ENCODE results near the gene MYLK2.

MYLK2 gene

GRCh38 chr20:31819083-31819784 is at the start of gene MYLK2:
TSS of gene MYLK2 (plus strand) at chr20:31819356. CDS start at chr20:31819581, 225 bp downstream.
- TF ChIP-seq, protein P1, sequence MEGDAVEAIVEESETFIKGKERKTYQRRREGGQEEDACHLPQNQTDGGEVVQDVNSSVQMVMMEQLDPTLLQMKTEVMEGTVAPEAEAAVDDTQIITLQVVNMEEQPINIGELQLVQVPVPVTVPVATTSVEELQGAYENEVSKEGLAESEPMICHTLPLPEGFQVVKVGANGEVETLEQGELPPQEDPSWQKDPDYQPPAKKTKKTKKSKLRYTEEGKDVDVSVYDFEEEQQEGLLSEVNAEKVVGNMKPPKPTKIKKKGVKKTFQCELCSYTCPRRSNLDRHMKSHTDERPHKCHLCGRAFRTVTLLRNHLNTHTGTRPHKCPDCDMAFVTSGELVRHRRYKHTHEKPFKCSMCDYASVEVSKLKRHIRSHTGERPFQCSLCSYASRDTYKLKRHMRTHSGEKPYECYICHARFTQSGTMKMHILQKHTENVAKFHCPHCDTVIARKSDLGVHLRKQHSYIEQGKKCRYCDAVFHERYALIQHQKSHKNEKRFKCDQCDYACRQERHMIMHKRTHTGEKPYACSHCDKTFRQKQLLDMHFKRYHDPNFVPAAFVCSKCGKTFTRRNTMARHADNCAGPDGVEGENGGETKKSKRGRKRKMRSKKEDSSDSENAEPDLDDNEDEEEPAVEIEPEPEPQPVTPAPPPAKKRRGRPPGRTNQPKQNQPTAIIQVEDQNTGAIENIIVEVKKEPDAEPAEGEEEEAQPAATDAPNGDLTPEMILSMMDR (IDR thresholded peaks at IDR 0.05; ENCODE audit: unreplicated experiment in 3 of 3): no peak
- peaks cover 66% of the 10 kb centered on the region for H3K4me1 Mint-ChIP-seq
- H3K9me3 Mint-ChIP-seq: no peaks in the 10 kb centered on the region
- peaks cover 3% of the 10 kb centered on the region for H3K27me3 Mint-ChIP-seq (ENCODE audit: low read depth)
- H3K36me3 Mint-ChIP-seq (ENCODE audit: low read depth): no peaks in the 10 kb centered on the region
- no peak within 1 kb of the TSS for H3K27ac Mint-ChIP-seq
- H3K4me3 Mint-ChIP-seq: peak within 1 kb of the TSS in 1 of 3 experiments; percentile 57

DNA sequence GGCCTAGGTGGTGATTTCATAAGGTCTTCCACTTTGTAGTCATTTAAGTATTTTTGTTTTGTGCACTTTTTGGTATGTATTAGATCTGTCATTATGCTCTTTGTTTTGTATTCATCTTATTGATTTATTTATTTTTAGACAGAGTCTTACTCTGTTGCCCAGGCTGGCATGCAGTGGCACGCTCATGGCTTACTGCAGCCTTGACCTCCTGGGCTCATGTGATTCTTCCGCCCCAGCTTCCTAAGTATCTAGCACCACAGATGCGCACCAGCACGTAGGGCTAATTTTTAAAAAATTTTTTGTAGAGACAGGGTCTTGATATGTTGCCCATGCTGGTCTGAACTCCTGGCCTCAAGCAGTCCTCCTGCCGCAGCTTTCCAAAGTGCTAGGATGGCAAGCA is 49.5 kb upstream of the MYLK2 start:
- Mint-ChIP-seq H3K36me3 (ENCODE audit: low read depth) (peaks cover 65% of the 10 kb centered on the region), H3K4me3 (no peak overlapping the region), H3K9me3 (no peaks in the 10 kb centered on the region), H3K27me3 (ENCODE audit: low read depth) (no peaks in the 10 kb centered on the region), H3K4me1 (no peaks in the 10 kb centered on the region), H3K27ac (no peak overlapping the region)
- TF ChIP-seq, protein P1 (IDR thresholded peaks at IDR 0.05; ENCODE audit: unreplicated experiment in 3 of 3): no peak

DNA sequence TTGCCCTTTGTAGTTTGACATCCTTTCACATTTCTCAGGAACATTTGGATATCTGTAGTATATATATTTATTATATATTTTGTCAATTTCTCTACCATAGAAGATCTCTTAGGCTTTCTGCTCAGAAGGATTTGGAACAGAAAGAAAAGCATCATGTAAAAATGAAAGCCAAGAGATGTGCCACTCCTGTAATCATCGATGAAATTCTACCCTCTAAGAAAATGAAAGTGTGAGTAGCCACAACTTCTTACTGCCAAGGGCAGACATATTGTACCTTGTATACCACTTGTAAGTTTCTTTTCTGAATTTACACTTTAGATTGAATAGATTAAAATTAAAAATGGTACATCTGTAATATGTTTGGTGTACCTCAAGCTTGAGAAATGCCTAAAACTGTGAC is 48.9 kb upstream of the MYLK2 start:
- Mint-ChIP-seq H3K27ac (no peak overlapping the region), H3K36me3 (ENCODE audit: low read depth) (peaks cover 62% of the 10 kb centered on the region), H3K9me3 (no peaks in the 10 kb centered on the region), H3K4me3 (no peak overlapping the region), H3K27me3 (ENCODE audit: low read depth) (no peaks in the 10 kb centered on the region), H3K4me1 (no peaks in the 10 kb centered on the region)
- TF ChIP-seq, protein P1 (IDR thresholded peaks at IDR 0.05; ENCODE audit: unreplicated experiment in 3 of 3): no peak

DNA sequence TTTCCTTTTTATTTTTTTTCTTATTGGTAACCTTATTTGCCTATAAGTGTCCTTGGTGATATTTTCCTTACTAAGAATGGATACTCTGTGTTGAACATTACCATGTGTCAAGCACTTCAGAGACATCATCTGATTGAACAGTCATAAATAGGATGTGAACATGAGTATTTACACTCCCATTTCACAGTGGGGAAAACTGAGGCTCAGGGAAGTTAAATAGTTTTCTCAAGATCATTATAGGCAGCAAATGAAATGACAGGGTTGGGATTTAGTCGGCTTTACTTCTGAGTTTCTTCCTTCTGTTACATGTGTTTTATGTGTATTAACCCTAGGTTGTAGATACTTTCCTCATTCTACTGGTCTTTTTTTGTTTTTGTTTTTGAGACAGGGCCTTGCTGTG is 44.7 kb upstream of the MYLK2 start:
- Mint-ChIP-seq H3K4me1 (no peaks in the 10 kb centered on the region), H3K36me3 (ENCODE audit: low read depth) (peaks cover 62% of the 10 kb centered on the region), H3K9me3 (no peaks in the 10 kb centered on the region), H3K27me3 (ENCODE audit: low read depth) (no peaks in the 10 kb centered on the region), H3K4me3 (no peak overlapping the region), H3K27ac (no peak overlapping the region)
- TF ChIP-seq, protein P1 (IDR thresholded peaks at IDR 0.05; ENCODE audit: unreplicated experiment in 3 of 3): no peak

DNA sequence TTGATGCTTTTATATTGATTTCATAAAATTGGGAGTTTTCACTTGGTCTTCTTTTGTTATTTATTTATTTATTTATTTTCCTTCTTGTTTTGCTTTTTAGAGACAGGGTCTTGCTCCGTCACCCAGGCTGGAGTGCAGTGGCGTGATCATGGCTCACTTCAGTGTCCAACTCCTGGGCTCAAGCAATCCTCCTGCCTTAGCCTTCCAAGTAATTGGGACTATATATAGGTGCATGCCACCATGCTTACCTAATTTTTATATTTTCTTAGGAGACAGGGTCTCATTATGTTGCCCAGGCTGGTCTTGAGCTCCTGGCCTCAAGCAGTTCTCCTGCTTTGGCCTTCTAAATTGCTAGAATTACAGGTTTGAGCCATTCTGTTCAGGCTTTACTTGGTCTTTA is 38.3 kb upstream of the MYLK2 start:
- TF ChIP-seq, protein P1 (IDR thresholded peaks at IDR 0.05; ENCODE audit: unreplicated experiment in 3 of 3): no peak

DNA sequence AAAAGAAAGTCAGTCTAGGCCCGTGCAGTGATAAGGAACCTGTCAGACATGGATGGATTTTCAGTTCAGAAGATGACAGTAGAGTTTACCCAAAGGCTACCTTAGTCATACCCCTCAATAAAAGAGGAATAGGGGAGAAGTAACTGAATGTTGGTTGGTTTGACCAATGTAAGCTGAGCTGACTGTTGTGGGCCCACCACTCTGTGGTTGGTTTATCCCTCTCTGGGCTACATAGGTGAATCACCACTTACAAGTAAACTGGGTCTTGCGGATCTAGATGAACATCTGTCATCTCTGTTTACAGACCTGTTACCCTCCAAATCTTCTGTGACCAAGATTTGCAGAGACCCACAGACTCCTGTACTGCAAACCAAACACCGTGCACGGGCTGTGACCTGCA is 37.2 kb upstream of the MYLK2 start:
- no peak overlapping the region for H3K27ac Mint-ChIP-seq
- no peaks in the 10 kb centered on the region for H3K4me1 Mint-ChIP-seq
- H3K36me3 Mint-ChIP-seq (ENCODE audit: low read depth): peaks cover 63% of the 10 kb centered on the region
- no peaks in the 10 kb centered on the region for H3K9me3 Mint-ChIP-seq
- TF ChIP-seq, protein P1 (IDR thresholded peaks at IDR 0.05; ENCODE audit: unreplicated experiment in 3 of 3): no peak
- no peak overlapping the region for H3K4me3 Mint-ChIP-seq
- no peaks in the 10 kb centered on the region for H3K27me3 Mint-ChIP-seq (ENCODE audit: low read depth)

More for the DNA sequence above, 38.3 kb upstream of the MYLK2 start:
- no peaks in the 10 kb centered on the region for H3K4me1 Mint-ChIP-seq
- no peaks in the 10 kb centered on the region for H3K27me3 Mint-ChIP-seq (ENCODE audit: low read depth)
- H3K27ac Mint-ChIP-seq: no peak overlapping the region
- peaks cover 59% of the 10 kb centered on the region for H3K36me3 Mint-ChIP-seq (ENCODE audit: low read depth)
- H3K9me3 Mint-ChIP-seq: no peaks in the 10 kb centered on the region
- H3K4me3 Mint-ChIP-seq: no peak overlapping the region

All from nephron (organoid).